Calu3 (cell line): Measurements from ENCODE around the gene MAN1B1. TPM values are rescaled to one million over a fixed set of nuclear protein-coding genes. Genes with fewer than 3 reads are reported as not detected.

Source experiments
- BruUV-seq: library from RNA; stranded (reverse); fragments of 400-500 nt; replicated peaks from 2 replicates; lab custom pipeline; 2021; lab: Mats Ljungman, UMichigan
- CTCF ChIA-PET: fragments of 300-600 bp; sonication (Branson Sonifier 250); formaldehyde crosslinking; loops from one replicate; lab custom pipeline; 2022; ENCODE audit warnings: antibody characterized with exemption; lab: Charles Lee
- DNase-seq: peaks from one replicate; pipeline ENCODE4 v3.0.0; 2022
- H3K27ac Mint-ChIP-seq: one replicate; pipeline ENCODE4 v1.8.0; 2022; ENCODE audit warnings: mixed read lengths; ENCODE audit not compliant: unreplicated experiment
- H3K27me3 Mint-ChIP-seq: one replicate; pipeline ENCODE4 v1.8.0; 2022; ENCODE audit warnings: mixed read lengths; ENCODE audit not compliant: unreplicated experiment
- H3K36me3 Mint-ChIP-seq: one replicate; pipeline ENCODE4 v1.8.0; 2022; ENCODE audit warnings: mild to moderate bottlenecking, moderate library complexity, mixed read lengths; ENCODE audit not compliant: insufficient read depth, unreplicated experiment
- H3K4me1 Mint-ChIP-seq: one replicate; pipeline ENCODE4 v1.8.0; 2022; ENCODE audit warnings: mild to moderate bottlenecking, low read depth, mixed read lengths; ENCODE audit not compliant: unreplicated experiment
- H3K4me3 Mint-ChIP-seq: one replicate; pipeline ENCODE4 v1.8.0; 2022; ENCODE audit warnings: mild to moderate bottlenecking, low read depth, moderate library complexity, mixed read lengths; ENCODE audit not compliant: unreplicated experiment
- H3K9me3 Mint-ChIP-seq: one replicate; pipeline ENCODE4 v1.8.0; 2022; ENCODE audit warnings: low read depth, mixed read lengths; ENCODE audit not compliant: unreplicated experiment
- CTCF ChIP-seq: fragments of 200-600 bp; IDR thresholded peaks from one replicate; pipeline ENCODE4 v1.8.0; 2022; ENCODE audit warnings: antibody characterized with exemption; ENCODE audit not compliant: unreplicated experiment
- intact Hi-C: fragments of 100-400 bp; cut with micrococcal nuclease; formaldehyde crosslinking; loops from one replicate; pipeline ENCODE4 v1.10.0; 2022; ENCODE audit not compliant: unreplicated experiment
- total RNA-seq: library from RNA; stranded (reverse); gene quantifications from 2 replicates; pipeline ENCODE4 v1.2.3, GENCODE V29; 2022

MAN1B1 gene
- total RNA-seq, 1 experiment from 2014 or later = 61.4 TPM

GRCh38 chr9:137080260-137081122 is 6.3 kb upstream of the MAN1B1 start:
- Mint-ChIP-seq H3K4me3 (no peak overlapping the region), H3K27me3 (no peaks in the 10 kb centered on the region), H3K27ac (no peak overlapping the region), H3K36me3 (peaks cover 18% of the 10 kb centered on the region), H3K9me3 (no peaks in the 10 kb centered on the region), H3K4me1 (peaks cover 3% of the 10 kb centered on the region)
- intact Hi-C loops = no loop called here
- DNase-seq = no peak
- BruUV-seq = no TSS peak
- no peak for TF ChIP-seq CTCF
- CTCF ChIA-PET = no interaction called here

DNA sequence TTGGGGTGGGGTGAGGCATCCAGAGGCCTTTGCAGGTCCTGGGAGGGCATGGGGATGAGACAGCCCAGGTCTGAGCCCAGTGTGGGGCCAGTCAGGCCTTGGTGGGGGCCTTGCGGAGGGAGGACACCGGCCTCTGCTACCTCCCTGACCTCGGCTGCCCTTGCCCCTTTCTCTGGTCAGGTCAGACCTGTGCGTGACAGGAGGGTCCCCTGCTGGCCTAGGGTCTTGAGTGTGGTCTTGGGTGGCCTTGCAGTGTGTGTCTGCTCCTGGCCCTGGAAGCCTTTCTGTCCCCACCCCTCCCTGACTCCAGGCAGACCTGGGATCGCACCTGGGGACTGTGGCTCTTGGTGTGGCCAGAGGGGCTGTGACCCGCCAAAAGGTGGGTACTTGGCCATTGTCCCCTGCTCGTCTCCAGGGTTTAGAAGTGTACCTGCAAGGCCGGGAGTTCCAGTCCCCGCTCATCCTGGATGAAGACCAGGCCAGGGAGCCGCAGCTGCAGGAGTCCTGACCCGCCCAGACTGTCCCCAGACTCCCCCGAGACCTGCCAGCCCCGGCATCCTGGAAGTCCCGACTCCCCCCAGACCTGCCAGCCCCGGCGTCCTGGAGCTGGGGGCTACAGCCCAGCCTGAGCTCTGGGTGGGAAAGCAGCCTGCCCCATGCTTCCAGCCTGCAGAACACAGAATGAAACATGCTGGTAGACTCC is 4.4 kb upstream of the MAN1B1 start:
- Mint-ChIP-seq H3K4me3 (no peak overlapping the region), H3K9me3 (no peaks in the 10 kb centered on the region), H3K4me1 (peaks cover 6% of the 10 kb centered on the region), H3K27ac (no peak overlapping the region), H3K27me3 (no peaks in the 10 kb centered on the region), H3K36me3 (peaks cover 34% of the 10 kb centered on the region)
- no TSS peak for BruUV-seq
- CTCF ChIA-PET = no interaction called here
- no peak for TF ChIP-seq CTCF
- no peak for DNase-seq
- intact Hi-C loops = no loop called here

GRCh38 chr9:137082925-137083290 is 3.9 kb upstream of the MAN1B1 start:
- DNase-seq = no peak
- intact Hi-C loops = no loop called here
- TF ChIP-seq CTCF = no peak
- BruUV-seq = no TSS peak
- Mint-ChIP-seq H3K4me3 (no peak overlapping the region), H3K9me3 (no peaks in the 10 kb centered on the region), H3K36me3 (peaks cover 40% of the 10 kb centered on the region), H3K27me3 (no peaks in the 10 kb centered on the region), H3K27ac (no peak overlapping the region), H3K4me1 (peaks cover 6% of the 10 kb centered on the region)
- CTCF ChIA-PET = interaction anchor here (0.7 kb wide), 1 partner anchor 9 kb away, joined by 3 read pairs; no protein-coding TSS in a partner anchor

GRCh38 chr9:137083394-137084004 is 3.3 kb upstream of the MAN1B1 start:
- no peak overlapping the region for H3K4me3 Mint-ChIP-seq
- DNase-seq = peak; percentile 81
- peaks cover 40% of the 10 kb centered on the region for H3K36me3 Mint-ChIP-seq
- intact Hi-C loops = no loop called here
- no peaks in the 10 kb centered on the region for H3K27me3 Mint-ChIP-seq
- no peak for TF ChIP-seq CTCF
- no TSS peak for BruUV-seq
- CTCF ChIA-PET = interaction anchor here (0.7 to 1.2 kb wide), 2 partner anchors 9 to 37 kb away, joined by 3 read pairs; no protein-coding TSS in a partner anchor
- peak overlapping the region; percentile 27 for H3K27ac Mint-ChIP-seq
- no peaks in the 10 kb centered on the region for H3K9me3 Mint-ChIP-seq
- H3K4me1 Mint-ChIP-seq = peaks cover 6% of the 10 kb centered on the region
